NT2/D1 (cell line): ENCODE measurements around the gene PCDH18.

Experiments
- SUZ12 ChIP-seq: IDR thresholded peaks from 2 replicates; pipeline ENCODE4 v1.6.1; 2011; ENCODE audit not compliant: insufficient read length, insufficient read depth; ENCODE audit errors: extremely low read depth
- YY1 ChIP-seq: IDR thresholded peaks from 2 replicates; pipeline ENCODE4 v1.6.1; 2011; ENCODE audit not compliant: insufficient read length, insufficient read depth
- ZNF274 ChIP-seq: IDR thresholded peaks from 2 replicates; pipeline ENCODE4 v1.6.1; 2011; ENCODE audit warnings: mild to moderate bottlenecking, low read depth, low read length

- no peak for TF ChIP-seq YY1
- no peak for TF ChIP-seq ZNF274
- TF ChIP-seq SUZ12, result no peak
Observed at GRCh38 chr4:137540356-137540755, 8.1 kb upstream of the PCDH18 start.
